Keratinocyte (primary cell): ENCODE results near the gene RNF121.

ENCODE experiments used
- CTCF ChIP-seq, 3 experiments: IDR thresholded peaks in 1 of 3; conservative IDR thresholded peaks in 1 of 3; optimal IDR thresholded peaks in 1 of 3; 2 replicates in 2 of 3; 3 replicates in 1 of 3; pipeline versions ENCODE3 to v1.5.1; 2011; ENCODE audit warnings: low read length in 3 of 3, mild to moderate bottlenecking in 3 of 3, moderate library complexity in 2 of 3, control low read depth in 1 of 3, inconsistent platforms in 1 of 3; ENCODE audit not compliant: insufficient read depth in 2 of 3; ENCODE audit errors: extremely low read depth in 1 of 3
- EZH2 ChIP-seq: IDR thresholded peaks from one replicate; pipeline ENCODE4 v1.6.1; 2012; ENCODE audit warnings: inconsistent platforms, mild to moderate bottlenecking, low read length, moderate library complexity

- TF ChIP-seq CTCF (optimal IDR thresholded peaks at IDR 0.05 in 1 of 3, IDR thresholded peaks at IDR 0.05 in 1 of 3, conservative IDR thresholded peaks at IDR 0.05 in 1 of 3; ENCODE audit: extremely low read depth in 1 of 3, insufficient read depth in 2 of 3, low read length in 3 of 3) = no peak
- TF ChIP-seq EZH2 = no peak
Measured at GRCh38 chr11:71955898-71956456, 27.1 kb downstream of the RNF121 start.
